ENCODE measurements around the gene TCP10L.

DNA sequence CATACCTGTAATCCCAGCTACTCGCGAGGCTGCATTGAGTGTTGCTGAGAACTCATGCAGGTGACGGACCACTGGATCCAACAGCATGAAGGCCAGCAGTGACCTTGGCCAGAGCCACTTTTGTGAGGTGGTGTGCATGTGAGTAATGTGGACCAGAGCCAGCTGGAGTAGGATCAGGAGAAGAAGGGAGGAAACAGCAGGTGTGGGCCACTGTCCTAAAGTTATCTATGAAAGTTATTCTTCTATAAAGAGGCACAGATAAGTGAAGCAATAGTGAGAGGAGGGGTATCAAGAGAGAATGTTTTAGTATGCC, 47.8 kb downstream of the TCP10L start:
- TF ChIP-seq, protein P1, sequence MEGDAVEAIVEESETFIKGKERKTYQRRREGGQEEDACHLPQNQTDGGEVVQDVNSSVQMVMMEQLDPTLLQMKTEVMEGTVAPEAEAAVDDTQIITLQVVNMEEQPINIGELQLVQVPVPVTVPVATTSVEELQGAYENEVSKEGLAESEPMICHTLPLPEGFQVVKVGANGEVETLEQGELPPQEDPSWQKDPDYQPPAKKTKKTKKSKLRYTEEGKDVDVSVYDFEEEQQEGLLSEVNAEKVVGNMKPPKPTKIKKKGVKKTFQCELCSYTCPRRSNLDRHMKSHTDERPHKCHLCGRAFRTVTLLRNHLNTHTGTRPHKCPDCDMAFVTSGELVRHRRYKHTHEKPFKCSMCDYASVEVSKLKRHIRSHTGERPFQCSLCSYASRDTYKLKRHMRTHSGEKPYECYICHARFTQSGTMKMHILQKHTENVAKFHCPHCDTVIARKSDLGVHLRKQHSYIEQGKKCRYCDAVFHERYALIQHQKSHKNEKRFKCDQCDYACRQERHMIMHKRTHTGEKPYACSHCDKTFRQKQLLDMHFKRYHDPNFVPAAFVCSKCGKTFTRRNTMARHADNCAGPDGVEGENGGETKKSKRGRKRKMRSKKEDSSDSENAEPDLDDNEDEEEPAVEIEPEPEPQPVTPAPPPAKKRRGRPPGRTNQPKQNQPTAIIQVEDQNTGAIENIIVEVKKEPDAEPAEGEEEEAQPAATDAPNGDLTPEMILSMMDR (IDR thresholded peaks at IDR 0.05): no peak
- no peak for TF ChIP-seq POLR2A (IDR thresholded peaks at IDR 0.05)
